ENCODE measurements around the gene CEACAM16.
"Not testable (repeated sequence)": the region's sequence is repeated elsewhere in the genome, so short reads cannot be mapped to it uniquely, and the experiment has no call there.

CEACAM16 gene

GRCh38 chr19:44702551-44703176, 3.7 kb downstream of the CEACAM16 start:
- DNase-seq (ENCODE audit: low read depth, low spot score) = no peak

DNA sequence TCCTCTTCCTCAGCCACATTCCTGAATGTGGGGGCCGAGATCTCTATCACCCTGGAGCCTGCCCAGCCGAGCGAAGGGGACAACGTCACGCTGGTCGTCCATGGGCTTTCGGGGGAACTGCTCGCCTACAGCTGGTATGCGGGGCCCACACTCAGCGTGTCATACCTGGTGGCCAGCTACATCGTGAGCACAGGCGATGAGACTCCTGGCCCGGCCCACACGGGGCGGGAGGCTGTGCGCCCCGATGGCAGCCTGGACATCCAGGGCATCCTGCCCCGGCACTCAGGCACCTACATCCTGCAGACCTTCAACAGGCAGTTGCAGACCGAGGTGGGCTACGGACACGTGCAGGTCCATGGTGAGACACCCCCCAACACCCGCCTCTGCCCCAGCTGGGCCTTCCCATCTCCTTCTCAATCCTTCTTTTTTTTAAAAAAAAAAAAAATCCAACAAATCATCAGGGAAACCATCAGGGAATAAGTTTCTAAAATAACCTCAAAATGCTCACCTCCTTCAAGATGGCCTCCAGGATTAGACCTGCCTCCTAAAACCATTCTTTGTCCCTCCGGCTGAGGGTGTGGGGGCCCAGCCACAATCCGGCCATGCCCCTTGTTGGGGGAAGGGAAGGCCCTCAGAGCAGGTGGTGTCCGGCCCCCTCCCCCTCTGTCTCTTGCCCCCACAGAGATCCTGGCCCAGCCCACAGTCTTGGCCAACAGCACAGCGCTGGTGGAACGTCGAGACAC, 4.6 kb downstream of the CEACAM16 start:
- no peak for DNase-seq (ENCODE audit: low read depth, low spot score)

- no peak for DNase-seq (ENCODE audit: low read depth, low spot score)
These were observed 6.0 kb downstream of the CEACAM16 start for GRCh38 chr19:44704982-44705381.

DNA sequence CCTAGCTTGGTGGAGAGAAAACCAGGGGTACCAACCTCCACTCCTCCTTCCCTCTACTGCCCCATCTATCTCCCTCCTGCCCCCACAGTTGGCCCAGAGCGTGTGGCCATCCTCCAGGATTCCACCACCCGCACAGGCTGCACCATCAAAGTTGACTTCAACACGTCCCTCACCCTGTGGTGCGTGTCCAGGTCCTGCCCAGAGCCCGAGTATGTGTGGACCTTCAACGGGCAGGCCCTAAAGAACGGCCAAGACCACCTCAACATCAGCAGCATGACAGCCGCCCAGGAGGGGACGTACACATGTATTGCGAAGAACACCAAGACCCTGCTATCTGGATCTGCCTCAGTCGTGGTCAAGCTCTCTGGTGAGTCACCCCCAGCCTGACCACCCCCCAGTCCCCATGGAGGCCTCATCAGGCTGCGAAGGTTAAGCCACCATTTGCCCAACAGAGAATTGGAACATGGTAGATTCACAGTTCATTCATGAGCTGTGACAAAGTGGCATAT, 6.6 kb downstream of the CEACAM16 start:
- DNase-seq (ENCODE audit: low read depth, low spot score) = no peak

DNA sequence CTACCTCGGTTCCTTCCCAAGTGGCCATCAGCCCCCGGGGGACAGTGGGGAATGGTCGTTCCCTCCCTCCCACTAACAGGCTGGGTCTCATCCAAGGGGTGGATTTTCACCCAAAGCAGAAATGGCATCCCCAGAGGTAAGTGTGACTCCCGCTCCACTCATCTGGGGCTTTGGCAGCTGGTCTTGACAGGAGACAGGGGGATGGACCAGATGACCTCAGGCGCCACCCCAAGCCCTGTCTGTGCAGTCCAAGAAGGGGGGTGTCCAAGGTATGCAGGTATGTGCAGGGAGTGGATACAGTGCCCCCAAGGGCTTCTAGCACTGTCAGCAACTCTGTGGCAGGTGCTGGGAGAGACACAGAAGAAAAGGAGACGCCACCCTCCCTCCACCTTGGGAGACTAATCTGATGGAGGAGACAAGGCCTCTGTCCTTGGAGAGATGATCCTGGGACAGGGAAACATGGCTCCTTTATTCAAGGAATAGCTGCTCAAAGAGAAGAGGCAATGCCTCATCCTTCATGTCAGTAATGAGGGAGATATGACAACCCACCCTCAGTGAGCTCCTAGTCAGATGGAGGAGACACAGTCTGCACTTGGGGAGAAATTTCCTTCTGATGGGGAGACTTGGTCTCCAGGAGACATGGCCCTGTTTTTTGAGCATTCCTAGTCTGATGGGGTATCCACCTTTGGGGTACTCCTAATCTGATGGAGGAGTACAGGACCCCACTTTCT, 7.7 kb downstream of the CEACAM16 start:
- no peak for DNase-seq (ENCODE audit: low read depth, low spot score)

- DNase-seq (ENCODE audit: low read depth, low spot score) = no peak
These were observed 8.8 kb downstream of the CEACAM16 start for GRCh38 chr19:44707794-44708193.

DNA sequence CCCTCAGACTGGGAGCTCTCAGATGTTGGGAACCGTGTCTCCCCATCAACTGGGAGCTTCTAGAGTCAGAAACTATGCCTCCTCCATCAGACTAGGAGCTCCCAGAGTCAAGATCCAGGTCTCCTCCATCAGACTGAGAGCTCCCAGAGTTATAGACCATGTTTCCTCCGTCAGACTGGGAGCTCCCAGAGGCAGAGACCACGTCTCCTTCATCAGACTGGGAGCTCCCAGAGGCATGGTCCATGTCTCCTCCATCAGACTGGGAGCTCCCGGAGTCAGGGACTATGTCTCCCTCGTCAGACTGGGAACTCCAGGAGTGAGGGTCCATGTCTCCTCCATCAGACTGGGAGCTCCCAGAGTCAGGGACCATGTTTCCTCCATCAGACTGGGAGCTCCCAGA, 10.0 kb downstream of the CEACAM16 start:
- no peak for DNase-seq (ENCODE audit: low read depth, low spot score)

- not testable (repeated sequence) for DNase-seq (ENCODE audit: low read depth, low spot score)
These were observed 10.7 kb downstream of the CEACAM16 start for GRCh38 chr19:44709434-44710266.

GRCh38 chr19:44710483-44710882, 11.5 kb downstream of the CEACAM16 start:
- DNase-seq (ENCODE audit: low read depth, low spot score) = no peak

- no peak for DNase-seq (ENCODE audit: low read depth, low spot score)
These were observed 14.0 kb downstream of the CEACAM16 start for GRCh38 chr19:44712864-44713515.

DNA sequence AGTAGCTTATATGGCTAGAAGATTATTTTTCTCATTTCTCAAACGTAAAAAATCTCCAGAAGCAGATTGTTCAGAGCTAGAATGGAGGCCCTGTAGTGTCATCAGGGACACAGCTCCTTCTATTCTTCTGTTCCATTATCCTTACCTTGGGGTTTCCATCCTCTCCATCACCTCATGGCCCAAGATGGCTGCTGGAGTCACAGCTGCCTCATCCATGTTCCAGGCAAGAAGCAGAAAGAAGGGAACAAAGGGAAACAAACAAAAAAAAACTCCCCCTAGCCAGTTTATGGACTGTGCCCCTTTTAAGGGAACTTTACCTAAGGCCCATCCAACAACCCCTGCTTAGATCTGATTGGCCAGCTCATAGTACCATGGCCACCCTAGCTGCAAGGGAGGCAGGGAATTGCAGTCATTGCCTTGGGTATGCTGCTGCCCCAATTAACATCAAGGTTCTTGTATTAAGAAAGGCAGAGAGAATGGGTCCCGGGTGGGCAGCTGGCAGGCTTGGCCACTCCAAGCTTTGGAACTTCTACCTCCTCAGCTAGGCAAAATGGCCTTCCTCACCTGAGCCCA, 15.7 kb downstream of the CEACAM16 start:
- DNase-seq (ENCODE audit: low read depth, low spot score) = no peak

DNA sequence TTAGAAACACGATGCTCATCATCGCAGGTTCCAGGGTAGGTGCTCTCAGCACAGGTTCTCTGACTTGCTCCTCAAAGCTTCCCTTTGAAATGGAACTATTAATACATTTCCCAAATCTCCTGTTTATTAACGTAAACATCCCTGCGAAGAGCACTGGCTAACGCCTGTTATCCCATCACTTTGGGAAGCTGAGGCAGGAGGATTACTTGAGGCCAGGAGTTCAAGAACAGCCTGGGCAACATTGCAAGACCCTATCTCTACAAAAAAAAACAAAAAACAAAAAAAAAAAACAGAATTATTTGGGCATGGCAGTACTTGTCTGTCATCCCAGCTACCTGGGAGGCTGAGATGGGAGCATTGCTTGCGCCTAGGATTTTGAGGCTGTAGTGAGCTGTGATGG, 18.7 kb downstream of the CEACAM16 start:
- no peak for DNase-seq (ENCODE audit: low read depth, low spot score)

DNA sequence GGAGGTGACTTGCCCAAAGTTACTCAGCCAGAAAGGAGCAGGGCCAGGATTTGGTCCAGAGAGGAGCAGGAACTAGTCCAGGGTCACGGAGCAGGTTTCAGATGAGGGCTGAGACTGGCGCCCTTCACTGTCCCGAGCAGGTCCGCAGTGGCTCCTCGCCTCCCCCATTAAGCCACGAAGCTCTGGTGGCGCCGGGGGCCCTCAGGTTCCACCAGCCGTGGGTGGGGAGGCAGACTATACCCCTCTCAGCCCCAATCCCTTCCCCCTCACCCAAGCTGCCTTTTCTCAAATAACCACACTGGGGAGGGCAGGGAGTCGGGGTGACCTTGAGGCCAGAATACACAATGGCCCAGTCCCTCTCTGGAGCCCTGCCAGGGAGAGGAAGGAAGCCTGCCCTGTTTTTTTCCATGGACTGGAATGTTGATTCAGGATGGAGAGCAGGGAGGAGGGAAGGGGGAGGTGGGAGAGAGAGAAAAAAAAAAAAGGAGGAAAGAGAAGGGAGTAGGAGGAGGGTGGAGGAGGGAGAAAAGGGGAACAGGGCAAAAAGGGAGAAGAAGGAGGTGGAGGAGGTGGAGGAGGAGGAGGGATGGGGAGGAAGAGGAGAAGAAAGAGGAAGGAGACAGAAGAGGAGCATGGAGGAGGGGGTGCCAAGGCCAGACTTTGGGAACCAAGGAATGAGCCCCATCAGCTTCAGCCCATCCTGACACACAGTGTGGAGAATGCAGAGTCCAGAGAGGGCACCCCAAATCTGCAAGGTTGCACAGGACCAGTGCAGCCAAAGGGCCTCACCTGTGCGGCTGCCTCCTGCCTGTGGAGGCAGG, 19.7 kb downstream of the CEACAM16 start:
- peak; percentile 89 for DNase-seq (ENCODE audit: low read depth, low spot score)

DNA sequence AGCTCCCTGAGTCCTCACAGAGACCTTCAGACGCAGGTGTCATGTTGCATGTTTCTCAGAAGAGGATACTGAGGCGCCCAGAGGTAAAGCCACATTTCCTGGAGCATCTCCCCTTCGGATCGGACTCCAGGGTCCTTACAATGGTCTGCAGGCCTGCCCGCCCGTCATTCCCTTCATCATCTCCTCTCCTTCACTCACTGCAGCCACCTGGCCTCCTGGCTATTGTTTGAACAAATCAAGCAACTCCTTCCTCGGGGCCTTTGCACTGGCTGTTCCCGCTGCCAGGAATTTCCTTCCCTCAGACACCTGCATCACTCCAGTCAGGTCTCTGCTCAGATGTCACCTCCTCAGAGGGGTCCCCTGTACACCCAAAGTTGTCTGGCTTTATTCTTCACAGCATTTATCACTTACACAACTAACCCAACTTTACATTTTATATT, 20.3 kb downstream of the CEACAM16 start:
- DNase-seq (ENCODE audit: low read depth, low spot score) = no peak

DNA sequence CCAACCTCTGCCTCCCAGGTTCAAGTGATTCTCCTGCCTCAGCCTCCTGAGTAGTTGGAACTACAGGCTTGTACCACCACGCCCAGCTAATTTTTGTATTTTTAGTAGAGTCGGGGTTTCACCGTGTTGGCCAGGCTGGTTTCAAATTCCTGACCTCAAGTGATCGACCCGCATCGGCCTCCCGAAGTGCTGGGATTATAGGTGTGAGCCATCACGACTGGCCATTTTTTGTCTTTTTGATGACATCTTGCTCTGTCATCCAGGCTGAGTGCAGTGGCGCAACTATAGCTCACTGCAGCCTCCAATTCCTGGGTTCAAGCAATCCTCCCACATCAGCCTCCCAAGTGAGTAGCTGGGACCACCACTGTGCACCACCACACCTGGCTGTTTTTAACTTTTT, 21.4 kb downstream of the CEACAM16 start:
- DNase-seq (ENCODE audit: low read depth, low spot score) = not testable (repeated sequence)

DNA sequence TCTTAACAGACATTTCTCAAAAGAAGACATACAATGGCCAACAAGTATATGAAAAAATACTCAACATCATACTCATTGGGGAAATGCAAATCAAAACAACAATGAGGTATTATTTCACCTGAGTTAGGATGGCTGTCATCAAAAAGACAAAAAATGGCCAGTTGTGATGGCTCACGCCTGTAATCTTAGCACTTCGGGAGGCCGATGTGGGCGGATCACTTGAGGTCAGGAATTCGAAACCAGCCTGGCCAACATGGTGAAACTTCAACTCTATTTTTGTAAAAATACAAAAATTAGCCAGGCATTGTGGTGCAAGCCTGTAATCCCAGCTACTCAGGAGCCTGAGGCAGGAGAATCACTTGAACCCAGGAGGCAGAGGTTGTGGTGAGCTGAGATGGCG, 22.0 kb downstream of the CEACAM16 start:
- DNase-seq (ENCODE audit: low read depth, low spot score) = no peak

GRCh38 chr19:44721369-44721768, 22.4 kb downstream of the CEACAM16 start:
- DNase-seq (ENCODE audit: low read depth, low spot score) = not testable (repeated sequence)

DNA sequence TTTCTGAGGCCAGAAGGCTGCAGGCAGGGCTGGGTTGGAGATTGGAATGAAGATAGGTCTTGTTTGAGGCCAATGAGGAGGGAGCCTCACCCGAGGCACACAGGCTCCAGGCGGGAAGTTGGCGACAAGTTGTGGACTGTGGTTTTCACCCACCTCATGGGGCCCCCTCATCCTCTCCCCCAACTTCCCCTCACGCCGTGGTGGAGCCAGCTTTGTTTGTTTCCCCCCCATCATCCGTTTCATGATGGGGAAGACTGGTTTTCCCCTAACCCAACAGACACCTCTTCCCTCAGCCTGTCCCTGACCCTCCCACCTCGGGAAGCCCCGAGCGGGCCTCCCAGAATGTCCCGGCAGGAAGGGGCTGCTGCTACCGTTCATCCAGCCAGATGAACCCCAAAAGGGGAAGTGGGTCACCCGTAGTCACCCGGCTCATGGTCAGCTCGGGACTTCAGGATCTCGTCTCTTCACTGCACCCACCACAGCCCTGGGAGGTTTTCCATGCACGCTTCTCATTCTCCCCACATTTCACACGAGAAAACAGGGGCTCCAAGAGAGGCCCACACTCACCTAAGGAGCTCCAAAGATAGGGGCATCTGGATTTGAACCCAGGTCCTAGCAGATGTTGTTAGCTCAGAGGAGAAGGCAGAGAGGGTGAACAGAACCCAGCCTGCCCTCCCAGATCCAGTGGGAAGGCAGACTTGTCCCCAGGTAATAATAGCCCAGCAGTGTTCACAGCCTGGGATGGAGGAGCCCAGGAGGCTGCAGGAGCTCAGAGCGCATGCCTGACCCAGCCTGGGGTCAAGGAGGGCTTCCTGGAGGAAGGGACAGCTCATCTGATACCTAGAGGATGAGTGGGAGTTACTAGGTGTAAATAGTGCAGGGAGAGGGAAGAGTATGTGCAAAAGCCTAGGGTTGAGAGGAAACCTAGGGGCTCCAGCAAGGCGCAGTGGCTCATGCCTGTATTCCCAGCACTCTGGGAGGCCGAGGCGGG, 23.5 kb downstream of the CEACAM16 start:
- no peak for DNase-seq (ENCODE audit: low read depth, low spot score)
